GM19023 (cell line): ENCODE data around the gene ZFP92.
A peak's percentile ranks its signal among the peaks of the same experiment; 100 is the strongest.
"Not testable (repeated sequence)": the region's sequence is repeated elsewhere in the genome, so short reads cannot be mapped to it uniquely, and the experiment has no call there.

Experiments used
- ATAC-seq: cut with Tn5 transposase; IDR thresholded peaks from one replicate; pipeline ENCODE4 v1.9.1; 2021; ENCODE audit warnings: mild to moderate bottlenecking, moderate library complexity; ENCODE audit not compliant: unreplicated experiment

ZFP92 gene

GRCh38 chrX:153411255-153411987 is at the start of gene ZFP92:
ZFP92 (plus strand) TSS chrX:153411472; CDS start chrX:153418323, 6,851 bp downstream.
- ATAC-seq: peak; percentile 70

DNA sequence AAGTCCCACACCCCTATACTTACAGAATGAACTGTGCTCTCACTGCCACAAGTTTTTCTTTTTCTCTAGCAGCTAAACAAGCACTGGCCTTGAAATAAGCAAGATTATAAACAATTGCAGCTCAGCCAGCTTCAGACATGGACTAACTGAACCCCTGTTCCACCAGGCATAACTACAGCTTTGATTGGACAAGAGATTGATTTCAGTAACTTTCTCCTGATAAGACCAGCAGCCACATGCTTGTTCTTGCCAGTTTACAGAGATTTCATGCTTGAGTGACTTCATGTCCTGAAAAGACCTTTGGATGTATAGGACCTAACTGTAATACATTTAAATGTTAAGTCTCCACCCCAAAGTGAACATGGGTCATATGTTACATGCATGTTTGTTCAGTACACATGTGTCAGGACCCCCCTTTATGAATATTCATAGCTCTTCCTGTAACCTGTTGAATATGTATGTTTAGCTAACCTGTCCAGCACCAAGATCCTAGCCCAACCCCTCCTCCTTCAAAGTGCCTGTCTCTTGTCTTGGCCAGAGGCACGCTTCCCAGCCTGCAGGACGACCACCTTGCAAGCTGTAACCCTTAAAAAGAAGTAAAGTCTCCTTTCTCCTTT is 49.4 kb upstream of the ZFP92 start:
- no peak for ATAC-seq

- ATAC-seq: no peak
These were observed 45.6 kb upstream of the ZFP92 start for GRCh38 chrX:153365670-153366069.

GRCh38 chrX:153366119-153366518 is 45.2 kb upstream of the ZFP92 start:
- ATAC-seq: no peak

DNA sequence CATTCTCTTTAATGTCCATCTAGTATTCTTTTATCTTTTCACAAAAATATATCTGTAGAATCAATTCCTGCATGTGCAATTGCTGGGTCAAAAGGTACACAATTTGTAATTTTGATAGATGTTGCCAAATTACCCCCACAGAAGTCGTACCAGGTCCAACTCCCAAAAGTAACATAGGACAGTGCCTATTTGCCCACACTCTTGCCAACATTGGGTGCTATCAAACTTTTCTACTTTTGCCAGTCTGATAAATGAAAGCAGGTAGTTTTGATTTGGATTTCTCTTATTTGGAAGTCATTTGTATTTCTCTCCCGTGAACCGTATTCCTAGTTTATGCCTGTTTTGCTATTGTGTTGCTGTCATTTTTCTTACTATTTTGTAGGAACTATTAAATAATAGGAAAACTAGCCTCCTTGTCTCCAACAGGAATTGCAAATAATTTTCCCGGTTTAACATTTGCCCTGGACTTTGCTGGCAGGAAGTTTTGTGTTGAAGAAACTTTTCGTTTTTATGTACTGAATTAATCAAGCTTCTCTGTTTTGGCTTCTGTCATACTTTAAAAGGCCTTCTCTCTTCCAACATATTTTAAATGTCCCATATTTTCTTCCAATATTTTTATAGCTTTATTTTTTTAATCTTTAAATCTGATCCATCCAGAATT is 44.3 kb upstream of the ZFP92 start:
- ATAC-seq: no peak

- no peak for ATAC-seq
These were observed 40.8 kb upstream of the ZFP92 start for GRCh38 chrX:153370293-153371055.

GRCh38 chrX:153371256-153371655 is 40.0 kb upstream of the ZFP92 start:
- no peak for ATAC-seq

DNA sequence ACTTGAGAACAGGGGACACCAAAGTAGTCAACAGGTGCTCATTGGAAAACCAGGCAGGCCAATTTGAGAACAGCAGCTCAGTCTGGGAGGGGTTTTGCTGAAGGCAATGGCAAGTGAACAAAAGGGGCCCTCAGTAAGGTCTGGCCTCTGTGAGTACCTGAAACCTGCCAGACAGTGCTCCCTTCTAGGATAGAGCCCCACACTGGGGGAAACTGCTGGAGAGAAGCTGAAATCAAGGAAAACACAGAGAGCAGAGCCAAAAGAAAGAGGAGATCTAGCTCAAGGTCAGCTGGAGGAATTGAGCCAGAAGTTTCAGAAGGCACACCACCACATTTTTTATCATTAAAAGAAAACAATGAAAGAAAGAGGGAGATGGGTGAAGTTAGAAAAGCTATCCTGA is 38.3 kb upstream of the ZFP92 start:
- ATAC-seq: no peak

DNA sequence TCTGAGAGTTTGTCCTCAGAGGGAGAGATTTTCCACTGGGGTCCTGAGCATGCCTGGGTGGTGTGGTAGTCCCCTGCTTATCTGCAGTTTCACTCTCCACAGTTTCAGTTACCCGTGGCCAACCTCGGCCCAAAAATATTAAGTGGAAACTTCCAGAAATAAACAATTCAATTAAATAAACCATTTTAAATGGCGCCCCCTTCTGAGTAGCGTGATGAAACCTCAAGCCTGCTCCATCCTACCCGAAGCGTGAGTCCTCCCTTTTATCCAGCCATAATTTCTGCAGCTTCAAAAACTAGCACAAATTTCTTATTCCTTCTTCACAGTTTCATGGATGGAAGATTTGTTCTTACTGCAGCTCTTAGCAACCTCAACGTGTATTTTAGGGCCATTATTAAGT is 36.8 kb upstream of the ZFP92 start:
- no peak for ATAC-seq

DNA sequence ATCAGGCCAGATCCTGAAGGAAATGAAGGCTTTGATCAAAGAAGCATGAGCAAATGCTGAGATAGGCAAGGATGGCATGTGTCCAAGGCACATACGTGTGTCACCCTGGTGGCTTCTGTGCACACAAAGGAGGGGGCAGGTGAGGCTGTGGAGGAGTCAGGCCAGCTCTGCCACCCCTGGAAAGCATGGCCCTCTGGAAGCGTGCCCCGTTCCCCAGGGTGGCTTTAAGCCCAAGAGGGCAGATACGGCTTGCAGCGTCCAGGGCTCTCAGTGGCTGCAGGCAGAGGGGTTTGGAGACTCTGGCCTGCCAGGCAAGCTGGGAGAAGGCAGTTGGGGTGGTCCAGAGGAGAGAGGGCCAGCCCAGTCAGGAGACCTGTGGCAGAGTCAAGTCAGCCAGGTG is 35.7 kb upstream of the ZFP92 start:
- ATAC-seq: no peak

DNA sequence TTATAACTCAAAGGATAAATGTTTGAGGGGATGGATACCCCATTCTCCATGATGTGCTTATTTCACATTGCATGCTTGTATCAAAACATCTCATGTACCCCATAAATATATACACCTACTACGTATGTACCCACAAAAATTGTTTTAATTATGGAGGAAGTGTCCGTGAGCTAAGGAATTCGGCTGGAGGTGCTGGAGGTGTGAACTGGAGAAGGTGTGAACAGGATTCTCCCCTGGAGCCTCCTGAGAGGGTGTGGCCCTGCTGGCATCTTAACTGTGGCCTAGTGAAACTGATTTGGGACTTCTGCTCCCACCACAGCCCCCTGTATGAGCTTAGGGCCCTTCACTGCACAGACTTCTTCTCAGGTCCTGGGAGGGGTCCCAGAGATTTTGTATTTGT is 33.5 kb upstream of the ZFP92 start:
- ATAC-seq: no peak

GRCh38 chrX:153378607-153379006 is 32.7 kb upstream of the ZFP92 start:
- no peak for ATAC-seq

- ATAC-seq: no peak
These were observed 31.8 kb upstream of the ZFP92 start for GRCh38 chrX:153379508-153379907.

- ATAC-seq: no peak
These were observed 31.2 kb upstream of the ZFP92 start for GRCh38 chrX:153379971-153380581.

DNA sequence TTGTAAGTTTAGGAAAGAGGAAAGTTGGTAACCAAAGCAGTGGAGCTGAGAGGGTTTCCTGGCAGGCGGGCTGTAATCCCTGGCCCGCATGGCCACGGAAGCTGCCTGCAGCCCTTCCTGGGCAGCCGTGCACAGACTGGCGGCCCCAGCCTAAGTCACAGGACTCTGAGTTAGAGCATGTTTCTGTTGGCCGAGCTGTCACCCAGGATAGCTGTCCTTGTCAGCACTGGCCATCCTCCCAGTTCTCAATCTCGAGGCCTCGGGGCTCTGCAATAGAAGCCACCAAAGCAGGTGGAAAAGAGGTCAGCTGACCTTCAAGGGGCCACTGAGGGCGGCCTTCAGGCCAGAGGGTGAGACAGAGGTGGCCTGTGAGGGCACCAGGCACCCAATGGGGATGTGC is 30.6 kb upstream of the ZFP92 start:
- ATAC-seq: no peak

- ATAC-seq: no peak
These were observed 29.4 kb upstream of the ZFP92 start for GRCh38 chrX:153381684-153382532.

- no peak for ATAC-seq
These were observed 28.4 kb upstream of the ZFP92 start for GRCh38 chrX:153382563-153383482.

- ATAC-seq: no peak
These were observed 26.9 kb upstream of the ZFP92 start for GRCh38 chrX:153384390-153384789.

- not testable (repeated sequence) for ATAC-seq
These were observed 26.3 kb upstream of the ZFP92 start for GRCh38 chrX:153384973-153385372.
